C4-2B (cell line): ENCODE measurements around the gene MBD6.

Experiments used
- ZFX ChIP-seq: fragments of 450-650 bp; IDR thresholded peaks from 2 replicates; pipeline ENCODE4 v1.6.1; 2017
- TF ChIP-seq, protein P1 (sequence below): fragments of 450-650 bp; conservative IDR thresholded peaks from 2 replicates; pipeline ENCODE4 v1.5.1; 2017; ENCODE audit warnings: mild to moderate bottlenecking

DNA sequence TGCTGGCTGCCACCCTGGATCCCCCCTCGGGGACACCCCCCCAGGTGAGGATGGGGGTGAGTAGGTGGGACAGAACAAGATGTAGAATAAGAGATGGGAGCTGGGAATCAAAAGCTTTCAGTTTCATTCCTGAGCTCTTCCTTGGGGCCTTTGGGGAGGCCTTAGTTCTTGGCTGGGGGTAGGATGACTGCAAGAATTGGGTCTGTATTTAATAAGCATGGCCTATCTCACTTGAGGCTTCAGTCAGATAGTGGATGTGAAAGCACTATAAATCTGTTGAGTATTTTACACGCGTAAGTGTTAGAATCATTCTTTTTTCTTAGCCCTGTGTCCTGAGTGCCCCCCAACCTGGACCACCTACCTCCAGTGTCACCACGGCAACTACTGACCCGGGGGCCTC lies 4.6 kb downstream of the MBD6 start:
- TF ChIP-seq, protein P1, sequence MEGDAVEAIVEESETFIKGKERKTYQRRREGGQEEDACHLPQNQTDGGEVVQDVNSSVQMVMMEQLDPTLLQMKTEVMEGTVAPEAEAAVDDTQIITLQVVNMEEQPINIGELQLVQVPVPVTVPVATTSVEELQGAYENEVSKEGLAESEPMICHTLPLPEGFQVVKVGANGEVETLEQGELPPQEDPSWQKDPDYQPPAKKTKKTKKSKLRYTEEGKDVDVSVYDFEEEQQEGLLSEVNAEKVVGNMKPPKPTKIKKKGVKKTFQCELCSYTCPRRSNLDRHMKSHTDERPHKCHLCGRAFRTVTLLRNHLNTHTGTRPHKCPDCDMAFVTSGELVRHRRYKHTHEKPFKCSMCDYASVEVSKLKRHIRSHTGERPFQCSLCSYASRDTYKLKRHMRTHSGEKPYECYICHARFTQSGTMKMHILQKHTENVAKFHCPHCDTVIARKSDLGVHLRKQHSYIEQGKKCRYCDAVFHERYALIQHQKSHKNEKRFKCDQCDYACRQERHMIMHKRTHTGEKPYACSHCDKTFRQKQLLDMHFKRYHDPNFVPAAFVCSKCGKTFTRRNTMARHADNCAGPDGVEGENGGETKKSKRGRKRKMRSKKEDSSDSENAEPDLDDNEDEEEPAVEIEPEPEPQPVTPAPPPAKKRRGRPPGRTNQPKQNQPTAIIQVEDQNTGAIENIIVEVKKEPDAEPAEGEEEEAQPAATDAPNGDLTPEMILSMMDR: no peak
- TF ChIP-seq ZFX: no peak
